HepG2 (cell line): ENCODE data around the gene COQ8A. TPM values are rescaled to one million over a fixed set of nuclear protein-coding genes. Genes with fewer than 3 reads are reported as not detected.
A peak's percentile ranks its signal among the peaks of the same experiment; 100 is the strongest.

Source experiments
- EED ChIP-seq: sonication (generic); formaldehyde crosslinking; IDR thresholded peaks from 2 replicates; pipeline ENCODE4 v1.5.0; 2020; ENCODE audit warnings: mild to moderate bottlenecking, missing genetic modification reagents
- HDAC2 ChIP-seq: sonication (generic); formaldehyde crosslinking; IDR thresholded peaks from 2 replicates; pipeline ENCODE4 v1.4.0; 2020; ENCODE audit warnings: missing genetic modification reagents
- KDM1A ChIP-seq: IDR thresholded peaks from 2 replicates; pipeline ENCODE4 v1.6.1; 2016; ENCODE audit warnings: missing compliant biosample characterization
- MYC ChIP-seq: sonication (generic); formaldehyde crosslinking; IDR thresholded peaks from 2 replicates; pipeline ENCODE4 v1.9.0; 2021; ENCODE audit warnings: missing genetic modification reagents, borderline replicate concordance
- POLR2AphosphoS2 ChIP-seq: IDR thresholded peaks from 2 replicates; pipeline ENCODE4 v1.6.1; 2011; ENCODE audit warnings: low read depth, low read length, improper control_type of control experiment
- POLR2G ChIP-seq: fragments of 200-400 bp; formaldehyde crosslinking; IDR thresholded peaks from 2 replicates; pipeline ENCODE4 v1.6.1; 2018; ENCODE audit warnings: mild to moderate bottlenecking, low read depth, low read length, moderate library complexity
- REXO4 ChIP-seq: sonication (generic); formaldehyde crosslinking; IDR thresholded peaks from 2 replicates; pipeline ENCODE4 v1.8.0; 2022; ENCODE audit warnings: missing genetic modification reagents, mild to moderate bottlenecking, borderline replicate concordance
- SALL1 ChIP-seq: sonication (generic); formaldehyde crosslinking; IDR thresholded peaks from 2 replicates; pipeline ENCODE4 v1.8.0; 2022; ENCODE audit warnings: mild to moderate bottlenecking, missing genetic modification reagents
- SKI ChIP-seq: fragments of 450-650 bp; IDR thresholded peaks from one replicate; pipeline ENCODE4 v1.6.1; 2018; ENCODE audit warnings: mild to moderate bottlenecking; ENCODE audit not compliant: partially characterized antibody
- SRSF1 ChIP-seq: fragments of 200-400 bp; formaldehyde crosslinking; optimal IDR thresholded peaks from 2 replicates; pipeline ENCODE3; 2017; ENCODE audit warnings: mild to moderate bottlenecking, low read depth, low read length, moderate library complexity
- TARDBP ChIP-seq: sonication (generic); formaldehyde crosslinking; IDR thresholded peaks from 2 replicates; pipeline ENCODE4 v1.8.0; 2022; ENCODE audit warnings: mild to moderate bottlenecking, missing genetic modification reagents
- TOPORS ChIP-seq: sonication (generic); formaldehyde crosslinking; IDR thresholded peaks from 2 replicates; pipeline ENCODE4 v1.8.0; 2023; ENCODE audit warnings: mild to moderate bottlenecking, missing genetic modification reagents
- ZFP82 ChIP-seq: sonication (generic); formaldehyde crosslinking; IDR thresholded peaks from 2 replicates; pipeline ENCODE4 v1.5.1; 2020; ENCODE audit warnings: mild to moderate bottlenecking, missing genetic modification reagents, borderline replicate concordance
- ZNF607 ChIP-seq: sonication (generic); formaldehyde crosslinking; IDR thresholded peaks from 2 replicates; pipeline ENCODE4 v1.5.1; 2020; ENCODE audit warnings: missing genetic modification reagents, mild to moderate bottlenecking, borderline replicate concordance
- ZNF709 ChIP-seq: sonication (generic); formaldehyde crosslinking; IDR thresholded peaks from 2 replicates; pipeline ENCODE4 v1.5.0; 2020; ENCODE audit warnings: mild to moderate bottlenecking, missing genetic modification reagents
- ZNF788 ChIP-seq: sonication (generic); formaldehyde crosslinking; IDR thresholded peaks from 2 replicates; pipeline ENCODE4 v1.5.0; 2020; ENCODE audit warnings: mild to moderate bottlenecking, missing genetic modification reagents, borderline replicate concordance
- ZSCAN9 ChIP-seq: IDR thresholded peaks from 2 replicates; pipeline ENCODE4 v1.6.1; 2016; ENCODE audit warnings: borderline replicate concordance
- polyA plus RNA-seq, 8 experiments: library from polyadenylated mRNA; depleted of rRNA in 3 of 8; stranded (reverse) in 7 of 8; unstranded in 1 of 8; fragments of >200 nt; fragmentation: Illumina TruSeq in 4 of 8; extraction: Trizol in 4 of 8; gene quantifications; 2 replicates each; pipeline versions ENCODE4 v1.2.1 to v1.2.3, GENCODE V29; 2011 to 2016; ENCODE audit warnings: low read depth in 4 of 8, missing spikeins in 1 of 8, mixed read lengths in 1 of 8; ENCODE audit not compliant: insufficient read depth in 1 of 8
- total RNA-seq, 5 experiments: library from RNA; depleted of rRNA; stranded (reverse); fragments of >200 nt; fragmentation: Illumina TruSeq; extraction: Trizol; gene quantifications; 2 replicates each; pipeline ENCODE4 v1.2.3, GENCODE V29; 2016; ENCODE audit warnings: low read depth in 1 of 5
- TF ChIP-seq, protein P1 (sequence below): IDR thresholded peaks from 2 replicates; pipeline ENCODE4 v1.6.1; 2012; ENCODE audit warnings: low read length, improper control_type of control experiment
- TF ChIP-seq, protein P2 (sequence below): sonication (generic); formaldehyde crosslinking; IDR thresholded peaks from 2 replicates; pipeline ENCODE4 v1.8.1; 2022; ENCODE audit warnings: low read depth, mild to moderate bottlenecking, missing genetic modification reagents
- TF ChIP-seq, protein P3 (sequence below): sonication (generic); formaldehyde crosslinking; IDR thresholded peaks from 2 replicates; pipeline ENCODE4 v1.5.0; 2020; ENCODE audit warnings: missing genetic modification reagents
- TF ChIP-seq, protein P4 (sequence below): IDR thresholded peaks from 2 replicates; pipeline ENCODE4 v1.6.1; 2012; ENCODE audit warnings: inconsistent platforms
- TF ChIP-seq, protein P5 (sequence below): IDR thresholded peaks from 2 replicates; pipeline ENCODE4 v1.6.1; 2016; ENCODE audit warnings: low read depth

The COQ8A gene
- total and polyA plus RNA-seq, 2 of the 13 experiments (the other 11 are each of a cell fraction or from before 2014, with no cell fraction given) = 60.4 to 88.7 TPM

DNA sequence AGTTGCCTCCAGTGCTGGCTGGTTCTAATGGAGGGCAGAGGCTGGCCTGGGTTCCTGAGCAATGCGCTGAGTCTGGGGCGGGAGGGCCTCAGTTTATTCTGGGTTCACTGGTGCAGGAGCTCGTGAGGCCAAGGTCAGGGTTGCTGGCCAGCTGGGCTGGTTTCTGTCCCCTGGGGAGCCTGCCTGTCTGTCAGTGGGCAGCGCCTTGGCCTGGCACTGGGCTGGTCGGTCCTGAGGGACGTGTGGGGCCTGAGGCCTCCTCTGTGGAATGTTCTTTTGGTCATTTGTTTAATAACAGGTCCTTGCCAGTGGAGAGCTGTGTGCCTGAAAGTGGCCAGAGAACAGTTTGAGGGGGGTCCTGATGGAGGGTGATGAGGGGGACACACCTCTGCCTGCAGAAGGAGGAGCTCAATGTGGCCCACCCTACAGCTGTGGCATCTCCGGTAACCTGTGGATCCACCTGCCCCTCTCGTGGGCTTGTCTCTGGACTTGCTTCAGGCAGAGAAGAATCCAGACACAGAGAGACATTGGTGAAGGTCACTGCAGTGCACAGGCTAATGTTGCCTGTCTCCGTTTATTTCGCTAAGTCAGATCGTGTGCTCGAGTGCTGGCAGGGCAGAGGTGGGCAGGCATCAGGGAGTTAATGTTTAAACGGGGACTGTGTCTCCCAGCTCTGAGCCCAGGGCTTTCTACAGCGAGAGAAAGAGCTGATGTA, 34.6 kb downstream of the COQ8A start (continued):
- TF ChIP-seq ZFP82 (CRISPR knock-in tag) (no peak), HDAC2 (peak; percentile 36; the same call in 1 of the 2 replicates), KDM1A (CRISPR knock-in tag) (no peak), EED (no peak), ZNF709 (CRISPR knock-in tag) (peak; percentile 67; the same call in 1 of the 2 replicates), POLR2G (peak; percentile 26), REXO4 (no peak), SALL1 (CRISPR knock-in tag) (peak; percentile 65), ZNF788 (CRISPR knock-in tag) (no peak; the same call in 1 of the 2 replicates), SRSF1 (no peak), MYC (CRISPR knock-in tag) (no peak; the same call in 1 of the 2 replicates), ZNF607 (0 out of 2 replicates have a peak, but pooled peaks have one; percentile 67), SKI (peak; percentile 70), POLR2AphosphoS2 (no peak), TOPORS (CRISPR knock-in tag) (no peak), TARDBP (peak; percentile 54; the same call in 1 of the 2 replicates), ZSCAN9 (CRISPR knock-in tag) (no peak)
- TF ChIP-seq, protein P1, sequence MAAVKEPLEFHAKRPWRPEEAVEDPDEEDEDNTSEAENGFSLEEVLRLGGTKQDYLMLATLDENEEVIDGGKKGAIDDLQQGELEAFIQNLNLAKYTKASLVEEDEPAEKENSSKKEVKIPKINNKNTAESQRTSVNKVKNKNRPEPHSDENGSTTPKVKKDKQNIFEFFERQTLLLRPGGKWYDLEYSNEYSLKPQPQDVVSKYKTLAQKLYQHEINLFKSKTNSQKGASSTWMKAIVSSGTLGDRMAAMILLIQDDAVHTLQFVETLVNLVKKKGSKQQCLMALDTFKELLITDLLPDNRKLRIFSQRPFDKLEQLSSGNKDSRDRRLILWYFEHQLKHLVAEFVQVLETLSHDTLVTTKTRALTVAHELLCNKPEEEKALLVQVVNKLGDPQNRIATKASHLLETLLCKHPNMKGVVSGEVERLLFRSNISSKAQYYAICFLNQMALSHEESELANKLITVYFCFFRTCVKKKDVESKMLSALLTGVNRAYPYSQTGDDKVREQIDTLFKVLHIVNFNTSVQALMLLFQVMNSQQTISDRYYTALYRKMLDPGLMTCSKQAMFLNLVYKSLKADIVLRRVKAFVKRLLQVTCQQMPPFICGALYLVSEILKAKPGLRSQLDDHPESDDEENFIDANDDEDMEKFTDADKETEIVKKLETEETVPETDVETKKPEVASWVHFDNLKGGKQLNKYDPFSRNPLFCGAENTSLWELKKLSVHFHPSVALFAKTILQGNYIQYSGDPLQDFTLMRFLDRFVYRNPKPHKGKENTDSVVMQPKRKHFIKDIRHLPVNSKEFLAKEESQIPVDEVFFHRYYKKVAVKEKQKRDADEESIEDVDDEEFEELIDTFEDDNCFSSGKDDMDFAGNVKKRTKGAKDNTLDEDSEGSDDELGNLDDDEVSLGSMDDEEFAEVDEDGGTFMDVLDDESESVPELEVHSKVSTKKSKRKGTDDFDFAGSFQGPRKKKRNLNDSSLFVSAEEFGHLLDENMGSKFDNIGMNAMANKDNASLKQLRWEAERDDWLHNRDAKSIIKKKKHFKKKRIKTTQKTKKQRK = no peak
- TF ChIP-seq, protein P2, sequence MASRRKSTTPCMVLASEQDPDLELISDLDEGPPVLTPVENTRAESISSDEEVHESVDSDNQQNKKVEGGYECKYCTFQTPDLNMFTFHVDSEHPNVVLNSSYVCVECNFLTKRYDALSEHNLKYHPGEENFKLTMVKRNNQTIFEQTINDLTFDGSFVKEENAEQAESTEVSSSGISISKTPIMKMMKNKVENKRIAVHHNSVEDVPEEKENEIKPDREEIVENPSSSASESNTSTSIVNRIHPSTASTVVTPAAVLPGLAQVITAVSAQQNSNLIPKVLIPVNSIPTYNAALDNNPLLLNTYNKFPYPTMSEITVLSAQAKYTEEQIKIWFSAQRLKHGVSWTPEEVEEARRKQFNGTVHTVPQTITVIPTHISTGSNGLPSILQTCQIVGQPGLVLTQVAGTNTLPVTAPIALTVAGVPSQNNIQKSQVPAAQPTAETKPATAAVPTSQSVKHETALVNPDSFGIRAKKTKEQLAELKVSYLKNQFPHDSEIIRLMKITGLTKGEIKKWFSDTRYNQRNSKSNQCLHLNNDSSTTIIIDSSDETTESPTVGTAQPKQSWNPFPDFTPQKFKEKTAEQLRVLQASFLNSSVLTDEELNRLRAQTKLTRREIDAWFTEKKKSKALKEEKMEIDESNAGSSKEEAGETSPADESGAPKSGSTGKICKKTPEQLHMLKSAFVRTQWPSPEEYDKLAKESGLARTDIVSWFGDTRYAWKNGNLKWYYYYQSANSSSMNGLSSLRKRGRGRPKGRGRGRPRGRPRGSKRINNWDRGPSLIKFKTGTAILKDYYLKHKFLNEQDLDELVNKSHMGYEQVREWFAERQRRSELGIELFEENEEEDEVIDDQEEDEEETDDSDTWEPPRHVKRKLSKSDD = peak; percentile 23; the same call in 1 of the 2 replicates
- TF ChIP-seq, protein P3, sequence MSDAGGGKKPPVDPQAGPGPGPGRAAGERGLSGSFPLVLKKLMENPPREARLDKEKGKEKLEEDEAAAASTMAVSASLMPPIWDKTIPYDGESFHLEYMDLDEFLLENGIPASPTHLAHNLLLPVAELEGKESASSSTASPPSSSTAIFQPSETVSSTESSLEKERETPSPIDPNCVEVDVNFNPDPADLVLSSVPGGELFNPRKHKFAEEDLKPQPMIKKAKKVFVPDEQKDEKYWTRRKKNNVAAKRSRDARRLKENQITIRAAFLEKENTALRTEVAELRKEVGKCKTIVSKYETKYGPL (CRISPR knock-in tag) = no peak
- TF ChIP-seq, protein P4, sequence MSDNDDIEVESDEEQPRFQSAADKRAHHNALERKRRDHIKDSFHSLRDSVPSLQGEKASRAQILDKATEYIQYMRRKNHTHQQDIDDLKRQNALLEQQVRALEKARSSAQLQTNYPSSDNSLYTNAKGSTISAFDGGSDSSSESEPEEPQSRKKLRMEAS = peak; percentile 56
- TF ChIP-seq, protein P5, sequence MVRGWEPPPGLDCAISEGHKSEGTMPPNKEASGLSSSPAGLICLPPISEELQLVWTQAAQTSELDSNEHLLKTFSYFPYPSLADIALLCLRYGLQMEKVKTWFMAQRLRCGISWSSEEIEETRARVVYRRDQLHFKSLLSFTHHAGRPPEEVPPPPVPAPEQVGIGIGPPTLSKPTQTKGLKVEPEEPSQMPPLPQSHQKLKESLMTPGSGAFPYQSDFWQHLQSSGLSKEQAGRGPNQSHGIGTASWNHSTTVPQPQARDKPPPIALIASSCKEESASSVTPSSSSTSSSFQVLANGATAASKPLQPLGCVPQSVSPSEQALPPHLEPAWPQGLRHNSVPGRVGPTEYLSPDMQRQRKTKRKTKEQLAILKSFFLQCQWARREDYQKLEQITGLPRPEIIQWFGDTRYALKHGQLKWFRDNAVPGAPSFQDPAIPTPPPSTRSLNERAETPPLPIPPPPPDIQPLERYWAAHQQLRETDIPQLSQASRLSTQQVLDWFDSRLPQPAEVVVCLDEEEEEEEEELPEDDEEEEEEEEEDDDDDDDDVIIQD (CRISPR knock-in tag) = 0 out of 2 replicates have a peak, but pooled peaks have one; percentile 33
